Measurements from ENCODE around the gene EML5.

EML5 gene

GRCh38 chr14:88631091-88631490, 161.7 kb downstream of the EML5 start:
- H3K9me3 ChIP-seq (ENCODE audit: low read depth, low read length): no peaks in the 10 kb centered on the region
- TF ChIP-seq POLR2AphosphoS5 (IDR thresholded peaks at IDR 0.05; ENCODE audit: borderline replicate concordance, low read depth, low read length) (no peak), EZH2 (IDR thresholded peaks at IDR 0.05) (no peak), FOXP2 (optimal IDR thresholded peaks at IDR 0.05; ENCODE audit: control extremely low read depth, extremely low read length, insufficient read depth) (no peak)
- DNase-seq (ENCODE audit: low read depth, low spot score): no peak
- no peak overlapping the region for H3K4me3 ChIP-seq
- no peak overlapping the region for H3K9ac ChIP-seq (ENCODE audit: insufficient read length)
- no peaks in the 10 kb centered on the region for H3K36me3 ChIP-seq (ENCODE audit: insufficient read depth, low read length)
- H3K27ac ChIP-seq: no peak overlapping the region

DNA sequence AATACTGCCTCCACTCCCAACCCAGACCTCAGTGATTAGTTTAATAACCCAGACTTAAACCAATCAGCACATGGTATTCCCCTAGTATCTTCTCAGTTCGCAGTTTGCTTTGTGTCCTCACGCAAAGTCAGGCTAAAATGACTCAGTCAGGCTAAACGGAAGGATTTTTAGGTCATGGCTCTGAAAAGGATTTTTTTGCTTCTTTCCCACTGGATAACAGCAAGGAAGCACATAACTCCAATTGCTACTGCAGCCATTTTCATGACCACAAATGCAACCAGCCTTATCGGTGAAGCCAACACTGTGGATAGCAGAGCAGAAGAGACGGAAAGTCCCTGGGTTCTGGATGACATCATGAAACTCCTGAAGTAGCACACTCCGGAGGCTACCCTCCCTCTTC, 162.2 kb downstream of the EML5 start:
- H3K27ac ChIP-seq: no peak overlapping the region
- DNase-seq (ENCODE audit: low read depth, low spot score): no peak
- H3K36me3 ChIP-seq (ENCODE audit: insufficient read depth, low read length): no peaks in the 10 kb centered on the region
- no peak overlapping the region for H3K4me3 ChIP-seq
- no peak overlapping the region for H3K9ac ChIP-seq (ENCODE audit: insufficient read length)
- TF ChIP-seq EZH2 (IDR thresholded peaks at IDR 0.05) (no peak), POLR2AphosphoS5 (IDR thresholded peaks at IDR 0.05; ENCODE audit: borderline replicate concordance, low read depth, low read length) (no peak)
- no peaks in the 10 kb centered on the region for H3K9me3 ChIP-seq (ENCODE audit: low read depth, low read length)

GRCh38 chr14:88628462-88628861, 164.3 kb downstream of the EML5 start:
- H3K9me3 ChIP-seq (ENCODE audit: low read depth, low read length): no peaks in the 10 kb centered on the region
- TF ChIP-seq FOXP2 (optimal IDR thresholded peaks at IDR 0.05; ENCODE audit: control extremely low read depth, extremely low read length, insufficient read depth) (no peak), EZH2 (IDR thresholded peaks at IDR 0.05) (no peak), POLR2AphosphoS5 (IDR thresholded peaks at IDR 0.05; ENCODE audit: borderline replicate concordance, low read depth, low read length) (no peak)
- H3K9ac ChIP-seq (ENCODE audit: insufficient read length): no peak overlapping the region
- H3K27ac ChIP-seq: no peak overlapping the region
- DNase-seq (ENCODE audit: low read depth, low spot score): no peak
- no peaks in the 10 kb centered on the region for H3K36me3 ChIP-seq (ENCODE audit: insufficient read depth, low read length)
- no peak overlapping the region for H3K4me3 ChIP-seq

- Histone ChIP-seq H3K9me3 (ENCODE audit: low read depth, low read length) (no peaks in the 10 kb centered on the region), H3K27ac (no peak overlapping the region), H3K9ac (ENCODE audit: insufficient read length) (no peak overlapping the region), H3K4me3 (no peak overlapping the region), H3K36me3 (ENCODE audit: insufficient read depth, low read length) (no peaks in the 10 kb centered on the region)
- DNase-seq (ENCODE audit: low read depth, low spot score): no peak
- no peak for TF ChIP-seq POLR2AphosphoS5 (IDR thresholded peaks at IDR 0.05; ENCODE audit: borderline replicate concordance, low read depth, low read length)
- no peak for TF ChIP-seq EZH2 (IDR thresholded peaks at IDR 0.05)
- no peak for TF ChIP-seq FOXP2 (optimal IDR thresholded peaks at IDR 0.05; ENCODE audit: control extremely low read depth, extremely low read length, insufficient read depth)
These were observed 164.7 kb downstream of the EML5 start for GRCh38 chr14:88628033-88628432.

- Histone ChIP-seq H3K9ac (ENCODE audit: insufficient read length) (no peak overlapping the region), H3K36me3 (ENCODE audit: insufficient read depth, low read length) (no peaks in the 10 kb centered on the region), H3K9me3 (ENCODE audit: low read depth, low read length) (no peaks in the 10 kb centered on the region)
These were observed 167.1 kb downstream of the EML5 start for GRCh38 chr14:88625671-88626070.

GRCh38 chr14:88621100-88621499, 171.7 kb downstream of the EML5 start:
- DNase-seq (ENCODE audit: low read depth, low spot score): no peak
- Histone ChIP-seq H3K36me3 (ENCODE audit: insufficient read depth, low read length) (peaks cover 4% of the 10 kb centered on the region), H3K27ac (no peak overlapping the region), H3K9me3 (ENCODE audit: low read depth, low read length) (no peaks in the 10 kb centered on the region), H3K9ac (ENCODE audit: insufficient read length) (no peak overlapping the region), H3K4me3 (no peak overlapping the region)
- TF ChIP-seq FOXP2 (optimal IDR thresholded peaks at IDR 0.05; ENCODE audit: control extremely low read depth, extremely low read length, insufficient read depth) (no peak), POLR2AphosphoS5 (IDR thresholded peaks at IDR 0.05; ENCODE audit: borderline replicate concordance, low read depth, low read length) (no peak), EZH2 (IDR thresholded peaks at IDR 0.05) (no peak)

More at GRCh38 chr14:88625671-88626070, 167.1 kb downstream of the EML5 start:
- no peak overlapping the region for H3K27ac ChIP-seq
- DNase-seq (ENCODE audit: low read depth, low spot score): no peak
- TF ChIP-seq POLR2AphosphoS5 (IDR thresholded peaks at IDR 0.05; ENCODE audit: borderline replicate concordance, low read depth, low read length) (no peak), FOXP2 (optimal IDR thresholded peaks at IDR 0.05; ENCODE audit: control extremely low read depth, extremely low read length, insufficient read depth) (no peak), EZH2 (IDR thresholded peaks at IDR 0.05) (no peak)
- no peak overlapping the region for H3K4me3 ChIP-seq

DNA sequence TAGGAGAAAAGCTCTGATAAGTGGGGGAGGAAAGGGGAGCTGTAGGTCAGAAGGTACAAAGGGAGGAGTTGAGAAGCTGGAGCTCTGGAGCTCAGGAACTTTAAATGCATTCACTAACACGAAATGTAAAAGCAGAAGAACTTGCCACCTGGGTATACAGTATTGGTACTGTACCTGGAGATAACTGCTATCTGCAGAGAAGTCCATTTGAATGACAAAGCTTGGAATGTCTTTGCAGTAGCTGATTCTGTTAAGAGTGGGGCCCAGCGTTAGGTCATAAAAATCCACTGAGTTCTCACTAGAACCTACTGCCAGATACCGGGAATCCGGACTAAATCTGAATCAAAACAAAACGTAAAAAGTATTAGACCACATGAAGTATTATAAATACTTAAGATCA, 174.3 kb downstream of the EML5 start:
- no peak for DNase-seq (ENCODE audit: low read depth, low spot score)
- H3K4me3 ChIP-seq: no peak overlapping the region
- H3K36me3 ChIP-seq (ENCODE audit: insufficient read depth, low read length): peaks cover 20% of the 10 kb centered on the region
- H3K27ac ChIP-seq: no peak overlapping the region
- no peaks in the 10 kb centered on the region for H3K9me3 ChIP-seq (ENCODE audit: low read depth, low read length)
- TF ChIP-seq POLR2AphosphoS5 (IDR thresholded peaks at IDR 0.05; ENCODE audit: borderline replicate concordance, low read depth, low read length): no peak
- TF ChIP-seq EZH2 (IDR thresholded peaks at IDR 0.05): no peak
- no peak for TF ChIP-seq FOXP2 (optimal IDR thresholded peaks at IDR 0.05; ENCODE audit: control extremely low read depth, extremely low read length, insufficient read depth)
- H3K9ac ChIP-seq (ENCODE audit: insufficient read length): no peak overlapping the region

GRCh38 chr14:88617479-88617878, 175.3 kb downstream of the EML5 start:
- H3K27ac ChIP-seq: no peak overlapping the region
- H3K36me3 ChIP-seq (ENCODE audit: insufficient read depth, low read length): peaks cover 30% of the 10 kb centered on the region
- TF ChIP-seq FOXP2 (optimal IDR thresholded peaks at IDR 0.05; ENCODE audit: control extremely low read depth, extremely low read length, insufficient read depth) (no peak), POLR2AphosphoS5 (IDR thresholded peaks at IDR 0.05; ENCODE audit: borderline replicate concordance, low read depth, low read length) (no peak), EZH2 (IDR thresholded peaks at IDR 0.05) (no peak)
- DNase-seq (ENCODE audit: low read depth, low spot score): no peak
- H3K9ac ChIP-seq (ENCODE audit: insufficient read length): no peak overlapping the region
- no peak overlapping the region for H3K4me3 ChIP-seq
- H3K9me3 ChIP-seq (ENCODE audit: low read depth, low read length): no peaks in the 10 kb centered on the region

GRCh38 chr14:88616697-88617096, 176.1 kb downstream of the EML5 start:
- H3K27ac ChIP-seq: no peak overlapping the region
- H3K9ac ChIP-seq (ENCODE audit: insufficient read length): no peak overlapping the region
- H3K36me3 ChIP-seq (ENCODE audit: insufficient read depth, low read length): peaks cover 38% of the 10 kb centered on the region
- DNase-seq (ENCODE audit: low read depth, low spot score): no peak
- no peak overlapping the region for H3K4me3 ChIP-seq
- TF ChIP-seq FOXP2 (optimal IDR thresholded peaks at IDR 0.05; ENCODE audit: control extremely low read depth, extremely low read length, insufficient read depth) (no peak), POLR2AphosphoS5 (IDR thresholded peaks at IDR 0.05; ENCODE audit: borderline replicate concordance, low read depth, low read length) (no peak), EZH2 (IDR thresholded peaks at IDR 0.05) (no peak)
- no peaks in the 10 kb centered on the region for H3K9me3 ChIP-seq (ENCODE audit: low read depth, low read length)
